Measurements from ENCODE around the gene MYLK. TPM values are rescaled to one million over a fixed set of nuclear protein-coding genes. Genes with fewer than 3 reads are reported as not detected.

Gene MYLK
- total RNA-seq, 2 experiments from 2014 or later = 0.06 to 0.15 TPM

DNA sequence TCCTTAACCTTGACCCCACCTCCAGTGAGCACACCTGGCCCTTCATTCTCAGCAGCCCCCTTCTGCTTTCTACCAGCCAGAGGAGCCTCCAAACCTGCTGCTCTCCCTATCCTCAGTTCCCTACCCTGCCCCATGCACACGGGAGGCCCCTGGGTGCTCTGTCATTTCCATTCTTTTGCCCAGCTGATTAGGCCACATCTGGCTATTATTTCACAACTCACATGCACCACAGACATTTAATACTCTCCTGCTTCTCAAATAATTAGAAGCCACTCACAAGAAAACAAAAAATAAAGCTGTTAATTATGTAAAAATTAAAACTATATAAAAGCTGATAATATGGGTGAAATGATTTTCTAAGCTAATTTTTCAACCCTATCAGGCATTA, 50.7 kb downstream of the MYLK start:
- no peak for DNase-seq
- Mint-ChIP-seq H3K4me1 (no peaks in the 10 kb centered on the region), H3K9me3 (peaks cover 8% of the 10 kb centered on the region), H3K36me3 (ENCODE audit: low read depth) (no peaks in the 10 kb centered on the region), H3K27ac (no peak overlapping the region), H3K4me3 (no peak overlapping the region), H3K27me3 (peaks cover 12% of the 10 kb centered on the region)
- ChIA-PET POLR2A (no interaction called here), CTCF (no interaction called here)

DNA sequence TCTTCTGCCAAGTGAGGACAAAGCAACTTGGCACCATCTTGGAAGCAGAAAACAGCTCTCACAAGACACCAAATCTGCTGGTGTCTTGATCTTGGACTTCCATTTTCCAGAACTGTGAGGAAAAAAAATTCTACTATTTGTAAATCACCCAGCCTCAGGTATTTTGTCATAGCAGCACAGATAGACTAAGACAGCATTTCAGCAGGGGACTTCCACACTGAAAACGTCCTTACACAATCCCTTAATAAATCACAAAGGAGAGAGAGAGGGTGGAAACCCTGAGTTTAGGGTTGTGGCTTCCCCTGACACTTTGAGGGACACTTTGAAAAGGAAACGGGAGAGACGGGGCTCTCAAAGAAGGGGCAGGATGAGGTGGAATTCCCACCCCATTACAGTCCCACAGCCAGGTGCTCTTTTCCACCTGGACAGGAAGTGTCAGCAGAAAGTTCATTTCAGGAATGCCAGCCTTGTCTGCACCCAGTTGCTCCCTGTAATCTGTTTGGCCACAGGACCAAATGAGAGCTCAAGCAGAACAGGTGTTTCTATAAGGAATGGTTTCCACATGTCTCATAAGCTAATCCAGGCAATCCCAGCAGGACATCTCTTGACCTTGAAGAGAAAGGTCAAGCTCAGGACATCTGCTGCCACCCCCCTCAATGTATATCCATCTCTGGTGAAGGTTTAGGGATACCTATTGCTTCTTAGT, 51.3 kb downstream of the MYLK start:
- peaks cover 10% of the 10 kb centered on the region for H3K27me3 Mint-ChIP-seq
- no peaks in the 10 kb centered on the region for H3K36me3 Mint-ChIP-seq (ENCODE audit: low read depth)
- H3K27ac Mint-ChIP-seq = no peak overlapping the region
- no peak overlapping the region for H3K4me3 Mint-ChIP-seq
- DNase-seq = no peak
- H3K4me1 Mint-ChIP-seq = no peaks in the 10 kb centered on the region
- peaks cover 11% of the 10 kb centered on the region for H3K9me3 Mint-ChIP-seq
- ChIA-PET CTCF (interaction anchor here (0.6 kb wide), 1 partner anchor 141 kb away, joined by 3 read pairs; no protein-coding TSS in a partner anchor), POLR2A (no interaction called here)

DNA sequence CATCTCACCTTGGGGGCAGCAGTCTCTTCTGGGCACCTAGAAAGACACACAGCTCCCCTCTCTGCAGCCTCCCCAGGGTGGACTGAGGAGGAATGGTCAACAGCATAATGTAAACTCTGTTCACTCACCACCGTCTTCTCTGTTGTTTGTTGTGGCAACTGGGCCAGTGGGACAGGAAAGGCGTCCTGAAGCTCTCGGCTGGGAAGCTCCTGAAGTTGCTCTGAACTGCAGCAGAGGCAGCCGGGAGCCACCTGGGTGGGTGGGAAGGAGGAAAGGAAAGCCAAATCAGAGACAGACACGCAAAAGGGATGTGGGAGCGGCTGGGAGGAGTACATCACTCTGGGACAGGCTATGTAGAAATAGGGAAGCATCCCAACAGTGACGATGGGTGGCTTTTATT, 52.7 kb downstream of the MYLK start:
- no peak overlapping the region for H3K27ac Mint-ChIP-seq
- H3K4me1 Mint-ChIP-seq = no peaks in the 10 kb centered on the region
- CTCF ChIA-PET = no interaction called here
- H3K9me3 Mint-ChIP-seq = peaks cover 20% of the 10 kb centered on the region
- H3K27me3 Mint-ChIP-seq = peaks cover 9% of the 10 kb centered on the region
- H3K36me3 Mint-ChIP-seq (ENCODE audit: low read depth) = peaks cover 3% of the 10 kb centered on the region
- no peak overlapping the region for H3K4me3 Mint-ChIP-seq
- DNase-seq = no peak
- POLR2A ChIA-PET = no interaction called here

DNA sequence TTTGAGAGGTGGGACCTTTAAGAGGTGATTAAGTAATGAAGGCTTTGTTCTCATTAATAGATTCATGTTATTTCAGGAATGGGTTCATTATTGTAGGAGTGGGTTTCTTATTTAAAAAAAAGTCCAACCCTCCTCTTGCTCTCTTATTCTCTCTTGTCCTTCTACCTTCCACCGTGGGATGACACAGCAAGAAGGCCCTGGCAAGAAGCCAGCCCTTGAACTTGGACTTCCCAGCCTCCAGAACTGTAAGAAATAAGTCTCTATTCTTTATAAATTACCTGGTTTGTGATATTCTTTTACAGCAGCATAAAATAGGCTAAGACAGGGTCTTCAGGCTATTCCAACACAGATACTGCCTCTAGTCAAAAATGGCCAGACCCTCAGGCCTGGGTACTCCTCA, 62.2 kb downstream of the MYLK start:
- no peak for DNase-seq
- H3K4me3 Mint-ChIP-seq = no peak overlapping the region
- ChIA-PET POLR2A (no interaction called here), CTCF (no interaction called here)
- H3K9me3 Mint-ChIP-seq = peaks cover 5% of the 10 kb centered on the region
- no peaks in the 10 kb centered on the region for H3K4me1 Mint-ChIP-seq
- no peaks in the 10 kb centered on the region for H3K36me3 Mint-ChIP-seq (ENCODE audit: low read depth)
- H3K27me3 Mint-ChIP-seq = peaks cover 7% of the 10 kb centered on the region
- no peak overlapping the region for H3K27ac Mint-ChIP-seq

DNA sequence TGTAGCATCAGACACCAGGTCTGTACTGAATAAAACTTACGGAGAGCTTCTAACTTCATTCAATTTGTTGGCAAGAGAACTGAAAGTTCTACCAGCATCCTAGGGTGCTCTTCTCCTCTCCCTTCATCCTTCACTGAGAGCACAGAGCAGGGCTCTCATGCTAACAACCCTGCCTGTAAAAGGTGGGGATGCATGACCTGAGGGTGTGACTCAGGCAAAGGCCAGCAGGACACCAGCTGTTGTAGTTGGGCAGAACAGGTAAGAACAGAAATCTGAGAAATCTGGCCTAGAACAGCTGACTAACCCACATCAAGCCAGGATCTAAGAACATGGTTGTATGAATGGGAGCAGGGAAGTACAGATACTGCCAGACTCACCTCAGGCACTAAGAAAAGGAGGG, 64.2 kb downstream of the MYLK start:
- no peaks in the 10 kb centered on the region for H3K9me3 Mint-ChIP-seq
- POLR2A ChIA-PET = no interaction called here

DNA sequence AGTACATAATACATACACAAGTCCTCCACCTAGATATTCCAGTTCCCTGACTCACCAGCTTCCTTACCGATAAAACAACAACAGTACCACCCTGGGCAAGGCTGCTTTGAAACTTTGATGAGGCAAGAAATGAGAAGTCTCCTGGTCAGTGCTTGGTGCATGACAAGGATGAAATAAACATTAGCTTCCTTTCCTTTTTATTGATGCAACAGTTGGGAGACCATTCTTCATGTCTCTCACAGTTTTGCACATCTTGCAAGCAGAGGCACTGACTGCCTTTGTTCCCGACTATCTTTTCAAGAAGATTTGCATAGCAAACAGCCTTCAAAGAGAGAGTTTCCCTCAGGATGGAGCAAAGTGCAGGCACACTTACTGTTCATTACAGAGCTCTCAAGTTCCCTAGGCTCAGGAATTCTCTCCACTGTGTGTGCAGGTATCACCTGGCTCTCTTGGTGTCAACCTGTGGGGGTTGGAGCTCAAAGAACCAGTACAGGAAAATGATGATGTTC, 65.2 kb downstream of the MYLK start:
- H3K4me3 Mint-ChIP-seq = no peak overlapping the region
- no peaks in the 10 kb centered on the region for H3K9me3 Mint-ChIP-seq
- no peak for DNase-seq
- no peaks in the 10 kb centered on the region for H3K4me1 Mint-ChIP-seq
- no peak overlapping the region for H3K27ac Mint-ChIP-seq
- CTCF ChIA-PET = no interaction called here
- no peaks in the 10 kb centered on the region for H3K36me3 Mint-ChIP-seq (ENCODE audit: low read depth)
- POLR2A ChIA-PET = no interaction called here
- H3K27me3 Mint-ChIP-seq = peaks cover 5% of the 10 kb centered on the region

More for the DNA sequence above, 64.2 kb downstream of the MYLK start:
- Mint-ChIP-seq H3K27me3 (peaks cover 5% of the 10 kb centered on the region), H3K4me3 (no peak overlapping the region), H3K36me3 (ENCODE audit: low read depth) (no peaks in the 10 kb centered on the region), H3K27ac (no peak overlapping the region), H3K4me1 (no peaks in the 10 kb centered on the region)
- no peak for DNase-seq
- CTCF ChIA-PET = no interaction called here

DNA sequence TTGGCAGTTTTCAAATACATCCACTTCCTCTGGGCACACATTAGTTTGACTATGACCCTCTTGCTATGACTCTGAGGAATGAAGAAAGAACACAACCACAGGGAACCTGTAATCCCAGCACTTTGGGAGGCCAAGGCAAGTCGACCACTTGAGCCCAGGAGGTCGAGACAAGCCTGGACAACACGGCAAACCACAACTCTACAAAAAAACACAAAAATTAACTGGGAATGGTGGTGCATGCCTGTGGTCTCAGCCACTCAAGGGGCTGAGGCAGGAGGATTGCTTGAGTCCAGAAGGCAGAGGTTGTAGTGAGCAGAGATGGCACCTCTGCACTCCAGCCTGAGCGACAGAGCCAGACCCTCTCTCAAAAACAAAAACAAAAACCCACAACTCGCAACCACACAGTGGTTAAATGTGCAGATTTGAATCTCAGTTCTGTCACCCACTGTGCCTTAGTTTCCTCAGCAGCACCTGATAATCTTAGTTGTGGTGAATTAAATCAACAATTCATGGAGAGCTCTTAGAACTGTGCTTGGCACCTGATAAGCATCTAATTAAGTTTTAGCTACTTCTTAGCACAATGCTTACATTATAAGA, 65.7 kb downstream of the MYLK start:
- Mint-ChIP-seq H3K36me3 (ENCODE audit: low read depth) (no peaks in the 10 kb centered on the region), H3K9me3 (no peaks in the 10 kb centered on the region), H3K4me1 (no peaks in the 10 kb centered on the region), H3K27me3 (peaks cover 5% of the 10 kb centered on the region), H3K4me3 (no peak overlapping the region), H3K27ac (no peak overlapping the region)
- no peak for DNase-seq
- POLR2A ChIA-PET = no interaction called here
- CTCF ChIA-PET = no interaction called here

DNA sequence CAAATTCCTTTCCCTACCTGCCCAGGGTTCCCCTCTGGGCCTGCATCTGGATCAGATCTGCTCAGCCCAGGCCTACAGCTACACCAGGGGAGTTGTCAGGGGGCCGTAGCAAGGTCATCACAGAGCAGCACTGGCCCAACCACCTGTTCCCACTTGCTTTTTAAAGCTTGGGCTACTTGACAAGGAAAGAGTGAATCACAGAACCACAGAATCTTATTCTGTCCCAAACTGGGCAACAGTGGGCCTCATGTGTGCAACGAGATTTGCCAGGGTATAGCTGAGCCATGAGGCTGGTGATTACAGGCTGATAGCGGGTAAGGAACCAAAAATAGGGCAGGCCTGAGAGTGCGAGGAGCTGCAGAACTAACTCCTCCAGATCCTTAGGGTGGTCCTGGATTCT, 66.7 kb downstream of the MYLK start:
- no peak overlapping the region for H3K4me3 Mint-ChIP-seq
- ChIA-PET CTCF (no interaction called here), POLR2A (no interaction called here)
- H3K9me3 Mint-ChIP-seq = no peaks in the 10 kb centered on the region
- DNase-seq = no peak
- H3K4me1 Mint-ChIP-seq = no peaks in the 10 kb centered on the region
- no peak overlapping the region for H3K27ac Mint-ChIP-seq
- H3K36me3 Mint-ChIP-seq (ENCODE audit: low read depth) = no peaks in the 10 kb centered on the region
- peaks cover 7% of the 10 kb centered on the region for H3K27me3 Mint-ChIP-seq

DNA sequence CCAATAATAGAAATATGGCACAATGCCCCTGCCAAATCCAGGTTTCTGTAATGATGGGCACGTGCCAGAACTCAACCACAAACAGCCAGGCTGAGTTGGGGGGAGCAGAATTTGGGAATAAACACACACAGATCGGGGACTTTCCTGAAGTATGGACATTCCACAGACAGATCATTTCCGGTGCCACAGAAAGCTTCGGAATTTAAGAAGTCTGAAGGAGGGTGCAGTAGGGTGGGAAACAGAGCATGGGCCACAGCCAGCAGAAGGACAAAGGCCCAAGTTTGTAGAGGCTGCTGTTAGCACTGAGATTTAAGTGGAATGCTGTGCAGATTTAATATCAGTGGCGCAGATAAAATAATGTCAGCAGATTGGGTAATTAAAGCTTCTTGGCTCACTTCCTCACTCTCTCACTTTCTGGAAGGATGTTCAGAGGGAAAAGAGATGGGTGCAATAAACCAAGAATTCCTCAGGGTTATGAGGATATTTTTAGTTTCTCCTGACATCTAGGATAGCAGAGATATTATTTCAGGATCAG, 67.4 kb downstream of the MYLK start:
- POLR2A ChIA-PET = no interaction called here
- no peak for DNase-seq
- Mint-ChIP-seq H3K4me1 (no peaks in the 10 kb centered on the region), H3K36me3 (ENCODE audit: low read depth) (no peaks in the 10 kb centered on the region), H3K27ac (no peak overlapping the region), H3K9me3 (no peaks in the 10 kb centered on the region), H3K4me3 (no peak overlapping the region), H3K27me3 (peaks cover 7% of the 10 kb centered on the region)
- CTCF ChIA-PET = no interaction called here

DNA sequence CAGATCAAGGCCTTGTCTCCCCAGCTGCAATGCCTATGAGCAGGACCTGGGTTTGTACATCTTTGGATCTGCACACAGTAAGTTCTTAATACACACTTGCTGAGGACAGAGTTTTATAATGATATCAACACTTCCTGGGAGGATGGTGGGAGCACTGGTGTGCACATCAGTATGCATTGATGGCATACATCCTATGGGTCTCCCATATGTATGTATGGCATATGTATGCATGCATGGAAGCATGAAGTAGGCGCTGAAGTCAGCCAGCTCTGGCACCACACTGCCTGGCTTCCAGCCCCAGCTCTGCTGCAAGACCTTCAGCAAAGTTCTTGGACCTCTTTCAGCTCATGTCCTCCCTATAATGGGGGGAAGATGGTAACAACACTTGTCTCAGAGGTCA, 68.2 kb downstream of the MYLK start:
- Mint-ChIP-seq H3K27ac (no peak overlapping the region), H3K27me3 (peaks cover 7% of the 10 kb centered on the region), H3K9me3 (no peaks in the 10 kb centered on the region), H3K4me1 (no peaks in the 10 kb centered on the region), H3K4me3 (no peak overlapping the region), H3K36me3 (ENCODE audit: low read depth) (no peaks in the 10 kb centered on the region)
- CTCF ChIA-PET = no interaction called here
- POLR2A ChIA-PET = no interaction called here
- no peak for DNase-seq

DNA sequence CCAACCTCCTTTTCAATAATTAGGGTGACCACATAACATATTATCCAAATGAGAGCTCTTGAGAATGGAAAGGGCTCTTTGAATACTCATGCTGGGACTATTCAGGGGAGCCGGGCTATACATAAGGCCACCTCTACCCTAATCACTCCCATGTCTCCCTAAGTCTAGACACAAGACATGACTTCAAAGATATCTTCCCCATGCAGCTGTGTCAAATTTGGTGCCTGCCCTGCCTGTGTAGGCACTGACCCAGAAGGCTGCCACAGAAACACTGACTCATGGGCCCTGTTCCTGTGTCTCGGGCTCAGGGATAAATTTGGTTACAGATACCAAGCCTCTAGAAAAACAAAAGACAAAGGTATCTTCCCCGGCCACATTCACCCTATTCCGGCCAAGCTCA, 70.3 kb downstream of the MYLK start:
- DNase-seq = no peak
- H3K36me3 Mint-ChIP-seq (ENCODE audit: low read depth) = no peaks in the 10 kb centered on the region

DNA sequence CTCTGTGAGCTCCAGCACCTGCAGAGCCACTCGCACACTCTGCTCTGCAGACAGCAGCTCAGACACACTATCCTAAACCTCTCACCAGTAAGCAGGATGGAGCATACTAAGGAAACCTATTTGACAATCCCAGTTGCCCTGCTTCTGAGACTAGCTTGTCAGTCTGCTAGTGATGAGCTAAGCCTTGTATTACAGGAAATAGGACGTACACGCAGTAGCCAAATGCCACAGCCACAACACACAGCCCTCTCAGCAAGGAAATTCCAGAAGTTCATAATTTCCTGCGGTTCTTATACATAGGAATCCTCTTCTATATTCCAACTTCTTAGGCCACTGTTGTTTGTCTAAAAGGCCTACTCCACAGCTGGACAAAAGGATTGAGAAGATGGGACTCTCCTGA, 74.5 kb downstream of the MYLK start:
- DNase-seq = no peak
- Mint-ChIP-seq H3K9me3 (no peaks in the 10 kb centered on the region), H3K4me3 (no peak overlapping the region), H3K27ac (no peak overlapping the region), H3K36me3 (ENCODE audit: low read depth) (no peaks in the 10 kb centered on the region), H3K27me3 (peaks cover 2% of the 10 kb centered on the region), H3K4me1 (no peaks in the 10 kb centered on the region)
- ChIA-PET CTCF (no interaction called here), POLR2A (no interaction called here)

More for the DNA sequence above, 70.3 kb downstream of the MYLK start:
- ChIA-PET POLR2A (no interaction called here), CTCF (interaction anchor here (0.6 kb wide), 1 partner anchor 619 kb away, joined by 3 read pairs; no protein-coding TSS in a partner anchor)
- H3K27me3 Mint-ChIP-seq = peaks cover 6% of the 10 kb centered on the region
- H3K9me3 Mint-ChIP-seq = no peaks in the 10 kb centered on the region
- no peak overlapping the region for H3K27ac Mint-ChIP-seq
- H3K4me1 Mint-ChIP-seq = no peaks in the 10 kb centered on the region
- no peak overlapping the region for H3K4me3 Mint-ChIP-seq

DNA sequence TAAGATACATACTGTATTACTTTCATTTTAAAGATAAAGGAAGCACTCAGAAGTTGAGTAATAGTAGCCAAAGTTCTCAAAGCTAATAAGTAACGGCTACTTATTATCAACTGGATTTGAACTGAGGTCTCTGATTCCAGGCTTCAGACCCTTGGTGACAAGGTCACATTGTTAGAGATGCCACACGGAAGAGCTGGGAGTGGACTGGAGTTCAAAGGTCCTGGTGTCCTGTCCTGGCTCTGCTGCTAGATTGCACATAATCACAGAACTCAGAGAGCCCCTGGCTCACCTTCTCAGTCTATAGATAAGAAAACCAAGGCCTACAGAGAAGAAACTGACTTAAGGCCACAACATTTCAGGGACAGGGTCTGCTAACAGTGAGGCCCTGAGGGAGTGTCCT, 75.3 kb downstream of the MYLK start:
- DNase-seq = no peak
- CTCF ChIA-PET = no interaction called here
- no peaks in the 10 kb centered on the region for H3K36me3 Mint-ChIP-seq (ENCODE audit: low read depth)
- POLR2A ChIA-PET = no interaction called here
- H3K9me3 Mint-ChIP-seq = no peaks in the 10 kb centered on the region
- H3K4me1 Mint-ChIP-seq = no peaks in the 10 kb centered on the region
- H3K27ac Mint-ChIP-seq = no peak overlapping the region
- peaks cover 2% of the 10 kb centered on the region for H3K27me3 Mint-ChIP-seq
- H3K4me3 Mint-ChIP-seq = no peak overlapping the region

DNA sequence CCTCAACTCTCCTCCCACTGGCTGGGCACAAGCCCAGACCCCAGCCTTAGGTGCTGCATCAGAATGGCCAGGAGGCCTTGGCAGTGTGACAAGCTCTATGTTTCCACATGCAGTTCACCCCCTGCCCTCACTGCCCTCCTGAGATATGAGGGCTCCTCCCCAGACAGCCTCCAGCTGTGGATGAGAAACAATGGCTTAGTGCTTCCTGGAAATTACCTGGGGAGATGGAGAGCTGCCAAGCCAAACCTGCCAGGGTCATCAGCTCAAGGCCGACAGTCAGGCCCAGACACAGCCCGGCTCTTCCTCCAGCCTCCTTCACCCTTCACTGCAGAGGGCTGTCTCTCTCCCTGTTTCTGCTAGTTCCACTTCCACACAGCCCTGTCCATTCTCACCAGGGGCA, 76.3 kb downstream of the MYLK start:
- Mint-ChIP-seq H3K27ac (no peak overlapping the region), H3K36me3 (ENCODE audit: low read depth) (no peaks in the 10 kb centered on the region), H3K27me3 (no peaks in the 10 kb centered on the region), H3K4me3 (no peak overlapping the region), H3K4me1 (no peaks in the 10 kb centered on the region), H3K9me3 (no peaks in the 10 kb centered on the region)
- no peak for DNase-seq
- ChIA-PET CTCF (interaction anchor here (0.6 kb wide), 2 partner anchors 68 to 159 kb away, joined by 3 read pairs; no protein-coding TSS in a partner anchor), POLR2A (no interaction called here)

Data from activated CD4-positive, alpha-beta T cell treated with anti-CD3 and anti-CD28 coated beads, Interleukin-2, amount 10 ng/mL, durations not matched to agents 7 days and 5 days (primary cell).